Measurements from ENCODE around the gene DNAH14. TPM values are rescaled to one million over a fixed set of nuclear protein-coding genes. Genes with fewer than 3 reads are reported as not detected.
"Not testable (repeated sequence)": the region's sequence is repeated elsewhere in the genome, so short reads cannot be mapped to it uniquely, and the experiment has no call there.

Gene DNAH14
- total RNA-seq, 1 experiment from 2014 or later, result not detected

DNA sequence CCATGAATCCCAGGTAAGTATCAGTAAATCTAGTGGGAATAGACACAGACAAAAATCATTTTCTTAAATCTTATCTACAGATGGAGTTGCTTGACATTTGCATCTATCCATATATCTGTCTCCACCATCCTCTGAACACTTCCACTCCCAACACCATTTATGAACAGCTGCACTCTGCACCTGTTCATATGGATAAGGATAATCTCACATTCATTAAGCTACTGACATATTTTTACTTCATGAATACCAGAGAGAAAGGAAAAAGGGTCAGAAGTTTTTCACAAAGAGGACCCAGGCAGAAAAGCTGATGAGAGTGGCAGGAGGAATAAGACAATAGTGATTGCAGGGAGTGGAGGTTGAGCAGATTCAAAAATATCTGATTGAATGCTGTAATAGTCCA lies 222.6 kb downstream of the DNAH14 start:
- DNase-seq (ENCODE audit: low spot score), result no peak

DNA sequence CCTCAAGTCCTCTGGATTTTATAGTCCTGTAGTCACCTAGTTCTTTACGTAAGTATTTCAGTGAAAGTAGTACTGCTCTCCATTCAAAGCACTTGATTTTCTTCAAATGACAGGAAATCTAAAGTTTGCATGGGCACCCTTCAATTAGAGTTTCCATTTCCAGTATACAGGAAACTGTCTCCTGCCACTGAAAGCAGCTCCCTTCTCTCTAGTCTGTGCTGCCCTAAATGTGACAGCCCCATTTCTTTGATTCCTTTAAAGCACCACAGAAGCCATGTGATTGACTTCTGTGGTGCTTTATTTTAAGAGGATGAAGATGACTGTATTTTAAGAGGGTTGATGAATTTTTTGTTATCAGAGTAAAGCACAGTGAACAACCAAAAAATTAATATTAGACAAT lies 226.1 kb downstream of the DNAH14 start:
- no peak for DNase-seq (ENCODE audit: low spot score)

DNA sequence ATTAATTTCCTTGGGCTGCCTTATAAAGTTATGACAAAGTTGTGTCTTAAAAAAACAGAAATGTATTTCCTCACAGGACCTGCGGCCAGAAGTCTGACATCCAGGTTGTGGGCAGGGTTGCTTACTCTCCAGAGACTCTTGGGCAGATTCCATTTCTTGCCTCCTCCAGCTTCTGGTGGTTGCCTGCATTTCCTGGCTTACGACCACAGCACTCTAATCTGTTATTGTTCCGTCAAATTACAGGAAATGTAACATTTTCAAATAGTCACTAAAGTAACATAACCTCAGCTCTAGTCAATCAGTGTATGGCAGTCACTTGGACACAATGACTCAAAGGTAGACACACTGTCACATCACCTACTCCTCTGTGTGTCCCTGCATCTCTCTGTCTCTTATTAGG lies 226.8 kb downstream of the DNAH14 start:
- DNase-seq (ENCODE audit: low spot score), result peak; percentile 4

DNA sequence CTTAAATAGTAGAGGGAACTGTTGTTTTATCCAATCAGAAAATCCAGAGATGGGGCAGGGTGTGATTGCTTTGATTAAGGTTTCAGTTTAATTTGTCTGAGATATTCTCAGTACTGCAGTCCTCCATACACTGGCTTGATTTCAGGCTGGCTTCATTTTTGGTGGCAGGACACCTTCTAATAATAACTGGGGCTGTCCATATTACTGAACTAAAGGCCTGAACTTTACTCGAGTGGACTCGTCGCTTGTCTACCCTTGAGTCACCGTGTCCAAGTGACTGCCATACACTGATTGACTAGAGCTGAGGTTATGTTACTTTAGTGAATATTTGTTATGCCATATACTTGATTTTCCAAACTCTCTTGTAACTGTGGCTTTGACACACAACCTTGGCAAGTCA lies 228.8 kb downstream of the DNAH14 start:
- DNase-seq (ENCODE audit: low spot score), result no peak

DNA sequence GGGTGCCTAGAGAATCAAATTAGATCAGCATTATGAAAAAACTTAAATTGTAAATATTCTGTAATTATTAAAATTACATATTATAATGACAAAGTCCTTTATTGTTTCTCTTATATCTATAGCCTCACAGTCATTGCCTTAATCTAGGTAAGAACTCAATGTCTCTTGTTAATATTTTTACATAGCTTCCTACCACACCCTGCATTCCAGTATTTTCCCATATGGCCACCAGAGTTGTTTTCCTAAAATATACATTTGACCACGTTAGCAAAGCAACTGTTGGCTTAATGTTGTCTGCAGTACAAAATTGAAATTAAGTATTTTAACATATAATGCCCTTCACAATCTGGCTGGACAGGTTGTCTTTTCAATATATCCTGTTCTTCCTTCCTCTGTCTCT lies 230.3 kb downstream of the DNAH14 start:
- DNase-seq (ENCODE audit: low spot score), result no peak

DNA sequence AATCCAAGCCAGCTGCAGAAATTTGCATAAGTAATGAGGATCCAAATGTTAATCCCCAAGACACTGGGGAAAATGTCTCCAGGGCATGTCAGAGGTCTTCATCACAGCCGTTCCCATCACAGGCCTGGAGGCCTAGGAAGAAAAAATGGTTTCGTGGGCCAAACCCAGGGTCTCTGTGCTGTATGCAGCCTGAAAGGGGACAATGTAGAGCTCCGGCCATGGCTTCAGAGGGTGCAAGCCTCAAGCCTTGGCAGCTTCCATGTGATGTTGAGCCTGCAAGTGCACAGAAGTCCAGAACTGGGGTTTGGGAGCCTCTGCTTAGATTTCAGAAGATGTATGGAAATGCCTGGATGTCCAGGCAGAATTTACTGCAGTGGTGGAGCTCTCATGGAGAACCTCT lies 247.9 kb downstream of the DNAH14 start:
- DNase-seq (ENCODE audit: low spot score), result not testable (repeated sequence)

DNA sequence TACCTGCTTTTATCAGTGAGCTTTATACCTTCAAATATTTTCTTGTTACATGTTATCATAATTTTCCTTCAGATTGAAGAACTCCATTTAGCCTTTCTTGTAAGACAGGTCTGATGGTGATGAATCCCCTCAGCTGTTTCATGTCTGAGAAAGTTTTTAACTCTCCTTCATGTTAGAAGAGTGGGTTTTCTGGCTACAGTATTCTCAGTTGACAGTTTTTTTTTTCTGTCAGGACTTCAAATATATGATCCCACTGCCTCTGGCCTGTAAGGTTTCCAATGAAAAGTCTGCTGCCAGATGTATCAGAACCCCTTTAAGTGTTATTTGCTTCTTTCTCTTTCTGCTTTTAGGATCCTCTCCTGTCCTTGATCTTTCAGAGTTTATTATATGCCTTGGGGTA lies 250.2 kb downstream of the DNAH14 start:
- no peak for DNase-seq (ENCODE audit: low spot score)

DNA sequence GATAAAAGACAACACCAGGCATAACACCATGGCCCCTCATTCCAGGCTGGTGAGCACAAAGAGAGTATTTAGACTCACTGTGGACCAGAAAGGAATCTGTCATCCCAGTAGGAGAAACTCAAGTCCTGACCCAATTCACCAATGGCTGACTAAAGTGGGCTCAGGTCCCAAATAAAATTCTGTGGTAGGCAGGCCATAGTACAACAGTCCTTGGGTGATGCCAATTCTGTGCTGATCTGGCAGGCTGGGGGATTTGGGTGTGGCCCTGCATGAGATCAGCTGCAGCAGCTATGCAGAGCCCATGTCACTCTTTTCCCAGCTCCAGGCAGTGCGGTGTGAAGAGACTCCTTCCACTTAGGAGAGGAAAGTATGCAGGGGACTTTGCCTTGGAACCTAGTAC lies 253.2 kb downstream of the DNAH14 start:
- DNase-seq (ENCODE audit: low spot score), result no peak

DNA sequence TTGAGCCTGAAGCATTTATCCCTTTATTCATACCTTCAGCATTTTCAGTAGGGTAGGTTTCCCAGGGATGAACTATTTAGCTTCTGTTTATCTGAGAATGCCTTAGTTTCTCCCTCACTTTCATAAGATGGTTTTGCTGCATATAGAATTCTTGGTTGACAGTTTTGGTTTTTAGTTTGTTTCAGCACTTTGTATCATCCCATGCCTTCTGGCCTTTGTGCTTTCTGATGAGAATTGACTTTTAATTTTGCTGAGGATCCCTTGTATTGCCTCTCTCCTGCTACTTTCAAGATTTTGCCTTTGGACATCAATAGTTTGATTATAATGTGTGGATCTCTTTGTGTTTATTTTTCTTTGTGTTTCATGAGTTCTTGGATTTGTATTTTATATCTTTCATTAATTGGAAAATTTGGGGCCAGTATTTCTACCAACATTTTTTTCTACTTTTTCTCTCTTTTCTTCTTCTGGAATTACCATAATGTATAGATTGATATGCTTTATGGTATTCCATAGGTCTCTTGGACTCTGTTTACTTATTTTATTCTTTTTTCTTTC lies 261.8 kb downstream of the DNAH14 start:
- DNase-seq (ENCODE audit: low spot score), result no peak

DNA sequence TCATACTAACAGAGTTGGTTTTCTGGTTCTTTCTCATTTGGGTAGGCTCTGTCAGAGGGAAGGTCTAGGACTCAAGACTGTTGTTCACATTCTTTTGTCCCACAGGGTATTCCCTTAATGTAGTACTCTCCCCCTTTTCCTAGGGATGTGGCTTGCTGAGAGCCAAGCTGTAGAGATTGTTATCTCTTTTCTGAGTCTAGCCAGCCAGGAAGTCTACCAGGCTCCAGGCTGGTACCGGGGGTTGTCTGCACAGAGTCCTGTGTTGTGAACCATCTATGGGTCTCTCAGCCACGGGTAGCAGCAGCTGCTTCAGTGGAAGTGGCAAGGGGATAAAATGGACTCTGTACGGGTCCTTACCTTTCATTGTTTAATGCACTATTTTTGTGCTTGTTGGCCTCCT lies 272.0 kb downstream of the DNAH14 start:
- no peak for DNase-seq (ENCODE audit: low spot score)

DNA sequence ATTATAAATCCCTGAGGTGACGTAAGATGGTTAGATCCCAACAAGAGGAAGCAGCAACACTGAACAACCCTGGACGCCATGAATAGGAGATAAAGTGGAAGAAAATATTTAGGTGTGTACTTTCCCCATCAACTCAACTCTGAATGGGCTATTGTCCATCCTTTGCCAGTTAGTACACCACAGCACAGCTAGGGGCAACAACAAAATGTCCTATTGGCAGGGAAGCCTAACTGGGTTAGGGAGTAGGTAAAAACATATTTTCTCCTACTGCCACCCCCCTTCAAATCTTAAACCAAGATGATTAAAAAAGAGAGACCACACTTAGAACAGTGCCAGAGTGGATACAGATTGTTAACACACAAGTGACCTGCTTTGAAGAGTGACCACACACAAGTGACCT lies 278.3 kb downstream of the DNAH14 start:
- DNase-seq (ENCODE audit: low spot score), result no peak

DNA sequence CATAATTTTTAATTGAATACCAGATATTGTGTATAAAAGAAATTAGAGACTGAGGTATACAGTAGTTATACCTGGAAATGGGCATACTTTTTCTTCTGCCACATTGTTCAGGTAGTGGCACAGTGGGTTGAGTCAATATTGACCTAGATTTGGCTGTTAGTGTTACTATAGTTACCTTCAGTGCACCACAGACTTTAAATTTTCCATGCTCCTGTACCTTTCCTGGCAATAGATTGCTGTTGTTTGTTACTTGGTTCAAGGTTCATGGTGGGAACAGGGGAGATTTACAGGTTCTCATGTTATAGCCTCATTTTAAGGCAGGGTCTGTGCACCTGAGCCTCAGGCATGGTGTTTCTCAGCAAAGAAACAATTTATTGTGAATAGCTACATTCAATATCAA lies 279.7 kb downstream of the DNAH14 start:
- no peak for DNase-seq (ENCODE audit: low spot score)

DNA sequence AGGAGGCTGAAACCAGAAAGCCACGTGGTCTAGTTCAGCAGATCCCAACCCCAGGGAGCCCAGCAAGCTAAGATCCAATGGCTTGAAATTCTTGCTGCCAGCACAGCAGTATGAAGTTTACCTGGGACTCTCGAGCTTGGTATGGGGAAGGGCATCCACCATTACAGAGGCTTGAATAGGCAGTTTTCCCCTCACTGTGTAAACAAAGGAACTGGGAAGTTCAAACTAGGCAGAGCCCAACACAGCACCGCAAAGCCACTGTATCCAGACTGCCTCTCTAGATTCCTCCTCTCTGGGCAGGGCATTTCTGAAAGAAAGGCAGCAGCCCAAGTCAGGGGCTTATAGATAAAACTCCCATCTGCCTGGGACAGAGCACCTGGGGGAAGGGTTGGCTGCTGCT lies 280.7 kb downstream of the DNAH14 start:
- not testable (repeated sequence) for DNase-seq (ENCODE audit: low spot score)

DNA sequence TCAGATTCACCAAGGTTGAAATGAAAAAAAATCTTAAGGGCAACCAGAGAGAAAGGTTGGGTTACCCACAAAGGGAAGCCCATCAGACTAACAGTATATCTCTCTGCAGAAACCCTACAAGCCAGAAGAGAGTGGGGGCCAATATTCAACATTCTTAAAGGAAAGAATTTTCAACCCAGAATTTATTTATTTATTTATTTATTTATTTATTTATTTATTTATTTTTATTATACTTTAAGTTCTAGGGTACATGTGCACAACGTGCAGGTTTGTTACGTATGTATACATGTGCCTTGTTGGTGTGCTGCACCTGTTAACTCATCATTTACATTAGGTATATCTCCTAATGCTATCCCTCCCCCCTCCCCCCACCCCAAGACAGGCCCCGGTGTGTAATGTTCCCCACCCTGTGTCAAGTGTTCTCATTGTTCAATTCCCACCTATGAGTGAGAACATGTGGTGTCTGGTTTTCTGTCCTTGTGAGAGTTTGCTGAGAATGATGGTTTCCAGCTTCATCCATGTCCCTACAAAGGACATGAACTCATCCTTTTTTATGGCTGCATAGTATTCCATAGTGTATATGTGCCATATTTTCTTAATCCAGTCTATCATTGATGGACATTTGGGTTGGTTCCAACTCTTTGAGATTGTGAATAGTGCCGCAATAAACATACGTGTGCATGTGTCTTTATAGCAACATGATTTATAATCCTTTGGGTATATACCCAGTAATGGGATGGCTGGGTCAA lies 282.4 kb downstream of the DNAH14 start:
- DNase-seq (ENCODE audit: low spot score), result not testable (repeated sequence)

DNA sequence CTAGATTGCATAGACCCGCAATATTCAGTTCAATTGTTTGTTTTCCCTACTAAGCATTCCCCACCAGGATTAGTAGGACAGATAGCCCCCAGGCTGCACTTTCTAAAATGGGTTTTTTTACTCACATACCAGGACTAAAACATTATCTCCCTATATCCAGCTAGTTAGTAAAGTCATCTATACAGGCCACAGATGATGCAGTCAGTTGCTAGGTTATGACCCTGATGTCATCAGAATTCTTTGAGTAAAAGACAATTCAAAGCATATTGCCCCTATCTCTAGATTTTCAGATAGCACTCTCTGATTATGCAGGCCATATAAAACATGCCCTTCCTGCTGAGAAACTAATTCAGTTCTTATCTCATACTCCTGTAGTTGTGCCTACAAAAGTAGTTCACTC lies 294.8 kb downstream of the DNAH14 start:
- DNase-seq (ENCODE audit: low spot score), result no peak

DNA sequence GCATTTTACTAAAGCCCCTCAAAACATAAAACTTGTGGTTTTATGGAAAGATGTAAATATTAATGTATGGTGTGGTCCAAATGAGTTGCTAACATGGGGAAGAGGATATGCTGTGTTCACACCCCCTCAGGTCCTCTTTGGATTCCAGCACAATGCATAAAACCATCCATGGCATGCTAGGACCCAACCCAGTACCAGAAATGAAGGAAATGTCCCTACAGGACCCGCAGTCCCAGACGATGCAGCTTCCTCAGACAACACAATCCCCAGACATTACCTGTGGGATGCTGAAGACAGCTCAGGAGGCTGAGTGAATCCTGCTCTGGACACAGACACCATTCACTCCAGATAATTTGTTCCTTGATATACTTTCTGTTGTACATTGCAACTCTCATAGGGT lies 296.2 kb downstream of the DNAH14 start:
- DNase-seq (ENCODE audit: low spot score), result no peak

DNA sequence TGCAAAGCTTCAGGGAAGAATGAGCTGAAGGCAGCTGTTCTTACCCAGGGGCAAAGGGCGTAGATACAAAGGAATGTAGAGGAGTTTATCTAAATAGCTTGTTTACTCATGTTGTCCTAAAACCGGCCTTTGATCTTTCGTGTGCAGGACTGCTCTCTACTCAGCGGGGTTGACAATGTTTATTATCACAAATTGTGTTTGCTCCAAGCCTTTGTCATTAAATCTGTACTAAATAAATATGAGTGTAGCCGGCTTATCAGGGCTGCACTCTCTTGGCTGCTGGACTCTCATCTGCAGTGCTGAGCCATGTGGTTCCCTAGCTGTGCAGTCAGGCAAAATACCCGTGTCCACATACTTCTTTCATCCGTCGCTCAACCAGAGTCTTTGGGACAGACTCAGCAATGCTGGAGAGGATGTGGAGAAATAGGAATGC lies 299.4 kb downstream of the DNAH14 start:
- no peak for DNase-seq (ENCODE audit: low spot score)

DNA sequence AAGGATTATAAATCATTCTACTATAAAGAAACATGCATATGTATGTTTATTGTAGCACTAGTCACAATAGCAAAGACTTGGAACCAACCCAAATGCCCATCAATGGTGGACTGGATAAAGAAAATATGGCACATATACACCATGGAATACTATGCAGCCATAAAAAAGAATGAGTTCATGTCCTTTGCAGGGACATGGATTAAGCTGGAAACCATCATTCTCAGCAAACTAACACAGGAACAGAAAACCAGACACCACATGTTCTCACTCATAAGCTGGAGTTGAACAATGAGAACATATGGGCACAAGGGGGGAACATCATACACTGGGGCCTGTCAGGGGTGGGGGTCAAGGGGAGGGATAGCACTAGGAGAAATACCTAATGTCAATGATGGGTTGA lies 300.0 kb downstream of the DNAH14 start:
- DNase-seq (ENCODE audit: low spot score), result not testable (repeated sequence)

DNA sequence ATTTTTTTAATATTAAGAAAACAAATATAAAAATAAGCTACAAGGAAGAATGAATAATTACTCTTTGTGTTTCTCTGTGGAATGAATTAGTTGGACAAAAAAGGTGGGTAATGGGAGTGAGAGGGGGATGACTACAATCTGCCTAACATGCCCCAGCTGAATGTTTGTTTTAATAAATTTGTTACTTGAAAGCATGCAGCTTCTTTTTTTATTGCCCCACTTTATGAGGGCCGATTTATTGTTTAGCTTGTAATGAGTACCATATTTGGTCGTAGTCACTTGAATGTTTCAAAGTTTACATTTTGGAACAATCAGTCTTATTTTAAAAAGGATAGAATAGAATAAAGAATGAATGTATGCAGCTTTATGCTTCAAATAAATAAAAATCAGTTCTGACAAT lies 301.0 kb downstream of the DNAH14 start:
- DNase-seq (ENCODE audit: low spot score), result no peak

DNA sequence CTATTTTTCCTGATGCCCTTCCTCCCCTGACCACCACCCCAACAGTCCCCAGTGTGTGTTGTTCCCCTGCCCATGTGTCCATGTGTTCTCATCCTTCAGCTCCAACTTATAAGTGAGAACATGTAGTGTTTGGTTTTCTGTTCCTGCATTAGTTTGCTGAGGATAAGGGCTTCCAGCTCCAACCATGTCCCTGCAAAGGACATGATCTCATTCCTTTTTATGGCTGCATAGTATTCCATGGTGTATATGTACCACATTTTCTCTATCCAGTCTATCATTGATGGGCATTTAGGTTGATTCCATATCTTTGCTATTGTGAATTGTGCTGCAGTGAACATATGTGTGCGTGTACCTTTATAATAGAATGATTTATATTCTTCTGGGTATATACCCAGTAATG lies 303.5 kb downstream of the DNAH14 start:
- not testable (repeated sequence) for DNase-seq (ENCODE audit: low spot score)

DNA sequence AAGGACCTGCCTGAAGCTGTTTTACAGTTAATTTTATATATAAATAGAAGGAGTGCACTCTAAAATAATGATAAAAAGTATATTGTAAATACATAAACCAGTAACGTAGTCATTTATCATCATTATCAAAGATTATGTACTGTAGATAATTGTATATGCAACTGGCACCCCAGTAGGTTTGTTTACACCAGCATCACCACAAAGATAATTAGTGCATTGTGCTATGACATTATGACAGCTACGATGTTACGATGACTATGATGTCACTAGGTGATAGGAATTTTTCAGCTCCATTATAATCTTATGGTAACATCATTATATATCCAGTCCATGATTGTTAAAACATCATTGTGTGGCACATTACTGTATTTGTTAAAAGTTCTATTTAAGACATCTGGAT lies 313.1 kb downstream of the DNAH14 start:
- DNase-seq (ENCODE audit: low spot score), result no peak

DNA sequence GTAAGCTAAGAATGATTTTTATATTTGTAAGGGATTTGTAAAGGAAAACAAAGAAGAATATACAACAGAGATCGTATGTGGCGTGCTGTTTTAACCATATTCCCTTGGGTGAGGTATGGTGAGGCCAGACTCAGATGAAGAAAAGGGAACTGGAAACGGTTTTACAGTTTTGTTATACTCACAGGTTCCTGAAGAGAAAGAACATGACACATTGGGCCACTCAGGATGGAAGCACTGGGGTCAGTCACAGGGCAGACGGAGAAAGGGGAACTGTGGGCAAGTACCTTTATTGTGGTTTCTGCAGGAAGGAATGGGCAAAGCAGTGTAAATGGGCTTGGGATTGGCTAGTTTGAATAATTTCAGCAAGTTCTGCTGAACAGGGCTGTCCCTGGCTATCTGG lies 321.0 kb downstream of the DNAH14 start:
- DNase-seq (ENCODE audit: low spot score), result no peak

DNA sequence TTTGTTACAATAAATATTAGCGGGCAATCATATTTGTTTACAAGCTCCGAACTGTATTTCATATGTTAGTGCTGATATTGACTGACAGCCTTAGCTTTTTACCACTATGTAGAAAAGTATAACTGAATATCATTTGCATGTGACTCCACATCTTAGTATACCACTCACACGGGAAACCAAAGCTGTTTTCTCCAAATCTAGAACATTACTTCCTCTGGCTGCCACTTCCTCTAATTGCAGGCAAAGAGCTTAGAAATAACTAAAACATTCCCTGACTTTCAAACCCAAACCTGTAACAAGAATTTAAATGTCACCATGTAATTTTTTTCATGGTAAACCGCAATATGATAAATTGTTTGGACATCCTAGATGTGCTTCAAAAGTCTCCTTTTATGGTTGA lies 323.7 kb downstream of the DNAH14 start:
- DNase-seq (ENCODE audit: low spot score), result no peak

DNA sequence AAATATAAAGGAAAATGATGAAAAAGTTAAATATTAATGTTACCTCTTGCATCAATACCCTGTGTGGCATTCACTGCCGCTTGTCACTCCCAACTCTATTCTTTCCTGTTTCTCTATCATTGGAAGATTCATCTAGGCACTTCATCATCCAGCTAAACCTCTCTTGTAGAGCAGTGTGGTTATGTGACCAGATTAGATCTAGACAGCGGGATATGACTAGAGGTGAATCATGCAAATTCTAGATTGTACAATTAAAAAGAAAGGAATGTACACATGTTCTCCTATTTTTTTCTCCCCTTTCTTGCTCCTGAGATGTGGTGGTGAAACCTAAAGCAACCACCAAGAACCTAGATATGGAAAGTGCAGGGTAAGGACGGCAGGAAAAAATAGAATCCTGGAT lies 324.3 kb downstream of the DNAH14 start:
- DNase-seq (ENCODE audit: low spot score), result peak; percentile 18
